GM12865 (cell line): Measurements from ENCODE around the gene TMEM263.
A peak's percentile ranks its signal among the peaks of the same experiment; 100 is the strongest.
"Not testable (repeated sequence)": the region's sequence is repeated elsewhere in the genome, so short reads cannot be mapped to it uniquely, and the experiment has no call there.

ENCODE experiments used
- DNase-seq: peaks from one replicate; pipeline ENCODE4 v3.0.0; 2010; ENCODE audit warnings: low read depth
- H3K4me3 ChIP-seq: 2 replicates; pipeline ENCODE4 v1.5.1; 2011; ENCODE audit warnings: mild to moderate bottlenecking, low read depth, low read length, control low read depth
- CTCF ChIP-seq: IDR thresholded peaks from 2 replicates; pipeline ENCODE4 v1.5.1; 2011; ENCODE audit warnings: low read length, control low read depth, low read depth, inconsistent platforms; ENCODE audit not compliant: insufficient read depth; ENCODE audit errors: missing control alignments

TMEM263 gene

GRCh38 chr12:106986135-106986534 is 30.4 kb downstream of the TMEM263 start:
- TF ChIP-seq CTCF: no peak
- no peak for DNase-seq
- peak overlapping the region; percentile 75 for H3K4me3 ChIP-seq

GRCh38 chr12:106986625-106987389 is 31.1 kb downstream of the TMEM263 start, which contains the start of gene MTERF2:
MTERF2 (minus strand) TSS chr12:106987146; CDS start chr12:106978714, 8,432 bp downstream.
- TF ChIP-seq CTCF: no peak
- peak within 1 kb of the TSS; percentile 75 for H3K4me3 ChIP-seq
- DNase-seq: peak; percentile 93

- H3K4me3 ChIP-seq: no peak overlapping the region
- no peak for TF ChIP-seq CTCF
- DNase-seq: no peak
Observed at GRCh38 chr12:106987846-106988245, 32.1 kb downstream of the TMEM263 start.

- no peak for TF ChIP-seq CTCF
- DNase-seq: no peak
- no peak overlapping the region for H3K4me3 ChIP-seq
Observed at GRCh38 chr12:106994579-106995220, 39.0 kb downstream of the TMEM263 start.

- DNase-seq, H3K4me3 ChIP-seq: not testable (repeated sequence)
Observed at GRCh38 chr12:106996102-106996501, 40.4 kb downstream of the TMEM263 start.

GRCh38 chr12:106997916-106998315 is 42.2 kb downstream of the TMEM263 start:
- TF ChIP-seq CTCF: no peak
- DNase-seq: no peak
- H3K4me3 ChIP-seq: no peak overlapping the region

- TF ChIP-seq CTCF: no peak
- no peak for DNase-seq
Observed at GRCh38 chr12:106999446-106999845, 43.7 kb downstream of the TMEM263 start.

GRCh38 chr12:107002665-107003064 is 47.0 kb downstream of the TMEM263 start:
- not testable (repeated sequence) for H3K4me3 ChIP-seq, DNase-seq

More at GRCh38 chr12:106999446-106999845, 43.7 kb downstream of the TMEM263 start:
- no peak overlapping the region for H3K4me3 ChIP-seq
